CD8-positive, alpha-beta memory T cell (primary cell): ENCODE results near the gene IDH3A. TPM values are rescaled to one million over a fixed set of nuclear protein-coding genes. Genes with fewer than 3 reads are reported as not detected.

Source experiments
- CTCF ChIA-PET: fragments of 350-600 bp; sonication (Branson Sonifier 250); formaldehyde crosslinking; loops from one replicate; lab custom pipeline; 2021; ENCODE audit warnings: antibody characterized with exemption; lab: Charles Lee
- POLR2A ChIA-PET: fragments of 350-600 bp; sonication (Branson Sonifier 250); formaldehyde crosslinking; loops from one replicate; lab custom pipeline; 2021; ENCODE audit warnings: antibody characterized with exemption; lab: Charles Lee
- DNase-seq, 5 donors: peaks; one replicate each; pipeline versions ENCODE4 v3.0.0 to v3.0.0-alpha.2; 2020 to 2022; ENCODE audit warnings: mixed read lengths in 1 of 5
- H3K27ac ChIP-seq: one replicate; pipeline ENCODE4 v1.7.0; 2013; ENCODE audit warnings: low read depth, mild to moderate bottlenecking, low read length, moderate library complexity
- H3K27me3 ChIP-seq: 2 replicates; pipeline ENCODE4 v1.7.0; 2013; ENCODE audit warnings: low read length, mild to moderate bottlenecking; ENCODE audit not compliant: insufficient read depth, poor library complexity, severe bottlenecking
- H3K36me3 ChIP-seq: 2 replicates; pipeline ENCODE4 v1.7.0; 2013; ENCODE audit warnings: mild to moderate bottlenecking, low read length, moderate library complexity; ENCODE audit not compliant: insufficient read depth
- H3K4me1 ChIP-seq: 2 replicates; pipeline ENCODE4 v1.7.0; 2013; ENCODE audit warnings: mild to moderate bottlenecking, low read length, moderate library complexity; ENCODE audit not compliant: insufficient read depth
- H3K4me3 ChIP-seq: 2 replicates; pipeline ENCODE4 v1.7.0; 2013; ENCODE audit warnings: mild to moderate bottlenecking, low read length
- H3K9me3 ChIP-seq: 2 replicates; pipeline ENCODE4 v1.7.0; 2013; ENCODE audit warnings: mild to moderate bottlenecking, low read length
- H3K27ac Mint-ChIP-seq, 8 donors: one replicate each; pipeline ENCODE4 v1.8.0; 2020 to 2021; ENCODE audit warnings: mixed read lengths in 8 of 8, mild to moderate bottlenecking in 6 of 8, inconsistent platforms in 3 of 8, moderate library complexity in 3 of 8
- H3K27me3 Mint-ChIP-seq, 2 donors: one replicate each; pipeline ENCODE4 v1.8.0; 2020 to 2021; ENCODE audit warnings: mixed read lengths in 2 of 2, mild to moderate bottlenecking in 1 of 2, moderate library complexity in 1 of 2
- H3K36me3 Mint-ChIP-seq, 3 donors: one replicate each; pipeline ENCODE4 v1.8.0; 2020 to 2021; ENCODE audit warnings: mixed read lengths in 3 of 3, inconsistent platforms in 1 of 3, mild to moderate bottlenecking in 1 of 3
- H3K4me1 Mint-ChIP-seq, 3 donors: one replicate each; pipeline ENCODE4 v1.8.0; 2020 to 2021; ENCODE audit warnings: mixed read lengths in 3 of 3, inconsistent platforms in 1 of 3, mild to moderate bottlenecking in 1 of 3
- H3K4me3 Mint-ChIP-seq, 7 donors: one replicate each; pipeline ENCODE4 v1.8.0; 2020 to 2021; ENCODE audit warnings: mixed read lengths in 7 of 7, mild to moderate bottlenecking in 6 of 7, moderate library complexity in 4 of 7, inconsistent platforms in 2 of 7
- H3K9me3 Mint-ChIP-seq, 5 donors: one replicate each; pipeline ENCODE4 v1.8.0; 2020 to 2022; ENCODE audit warnings: mixed read lengths in 5 of 5, mild to moderate bottlenecking in 3 of 5, moderate library complexity in 2 of 5, inconsistent platforms in 1 of 5
- polyA plus RNA-seq: library from polyadenylated mRNA; unstranded; fragments of 300-500 nt; fragmentation: Illumina TruSeq; gene quantifications from one replicate; pipeline ENCODE4 v1.2.3, GENCODE V29; 2021
- total RNA-seq, 2 experiments: library from RNA; stranded (reverse); gene quantifications; one replicate each; pipeline ENCODE4 v1.2.3, GENCODE V29; 2021

IDH3A gene
- total and polyA plus RNA-seq, 3 experiments from 2014 or later, result 44.3 to 151 (median 134) TPM

DNA sequence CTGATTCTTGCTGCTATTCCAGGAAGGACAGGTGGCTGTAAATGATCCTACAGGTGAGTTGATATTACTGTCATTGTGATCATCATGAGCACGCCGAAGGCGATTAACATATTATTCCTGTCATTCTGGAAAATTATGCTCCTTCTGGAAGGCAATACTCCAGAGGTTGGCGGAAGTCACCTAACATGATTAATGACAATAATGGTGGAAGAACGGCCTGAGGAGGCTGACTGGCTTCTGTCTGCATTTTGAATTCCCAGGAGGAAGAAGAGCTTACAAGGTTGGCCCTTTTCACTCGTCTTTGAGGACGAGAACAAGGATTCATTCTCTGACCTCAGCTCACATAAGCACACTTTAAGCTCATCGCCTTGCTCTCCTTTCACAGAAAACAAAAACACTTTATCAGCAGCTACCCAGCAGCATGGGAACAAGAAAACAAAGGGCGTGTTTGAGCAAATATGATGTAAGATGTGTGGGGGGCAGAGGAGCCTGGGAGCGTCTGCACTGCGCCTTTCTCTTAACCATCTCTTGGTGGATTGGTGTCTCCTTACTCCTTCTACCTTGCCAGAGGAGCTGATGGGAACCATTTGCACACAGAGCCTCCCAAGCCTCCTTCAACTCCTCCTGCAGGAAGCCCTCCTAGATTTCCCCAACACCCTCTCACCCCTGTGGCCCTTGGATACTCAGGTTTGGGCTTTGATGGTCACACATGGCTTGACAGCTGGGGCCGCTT is 62.2 kb downstream of the IDH3A start:
- Histone ChIP-seq H3K9me3 (no peaks in the 10 kb centered on the region), H3K27me3 (no peaks in the 10 kb centered on the region), H3K4me1 (no peaks in the 10 kb centered on the region), H3K4me3 (no peak overlapping the region), H3K36me3 (no peaks in the 10 kb centered on the region), H3K27ac (no peak overlapping the region)
- ChIA-PET CTCF (interaction anchor here (1.4 to 2.8 kb wide), 2 partner anchors 16 to 103 kb away, joined by 3 to 8 read pairs; no protein-coding TSS in a partner anchor), POLR2A (no interaction called here)
- Mint-ChIP-seq H3K4me1 (no peaks in the 10 kb centered on the region), H3K27me3 (peaks cover 12 to 15% of the 10 kb centered on the region in 2 donors), H3K27ac (no peak overlapping the region), H3K4me3 (no peak overlapping the region), H3K36me3 (no peaks in the 10 kb centered on the region), H3K9me3 (no peaks in the 10 kb centered on the region)
- no peak for DNase-seq

GRCh38 chr15:78212008-78212407 is 62.8 kb downstream of the IDH3A start:
- H3K4me3 ChIP-seq, result no peak overlapping the region
- no peaks in the 10 kb centered on the region for H3K9me3 ChIP-seq
- CTCF ChIA-PET, result interaction anchor here (1.4 to 2.8 kb wide), 2 partner anchors 17 to 104 kb away, joined by 3 to 8 read pairs; no protein-coding TSS in a partner anchor
- H3K36me3 Mint-ChIP-seq, result no peaks in the 10 kb centered on the region
- no peak overlapping the region for H3K27ac ChIP-seq
- H3K27me3 Mint-ChIP-seq, result peaks cover 12 to 15% of the 10 kb centered on the region in 2 donors
- H3K4me3 Mint-ChIP-seq, result no peak overlapping the region
- no peaks in the 10 kb centered on the region for H3K27me3 ChIP-seq
- POLR2A ChIA-PET, result no interaction called here
- no peaks in the 10 kb centered on the region for H3K4me1 ChIP-seq
- H3K4me1 Mint-ChIP-seq, result no peaks in the 10 kb centered on the region
- H3K9me3 Mint-ChIP-seq, result no peaks in the 10 kb centered on the region
- no peak for DNase-seq
- no peak overlapping the region for H3K27ac Mint-ChIP-seq
- no peaks in the 10 kb centered on the region for H3K36me3 ChIP-seq

- Mint-ChIP-seq H3K27me3 (peaks cover 13 to 15% of the 10 kb centered on the region in 2 donors), H3K27ac (peak overlapping the region in 2 of 8 donors; percentile 33 to 57), H3K4me1 (no peaks in the 10 kb centered on the region), H3K36me3 (no peaks in the 10 kb centered on the region), H3K4me3 (no peak overlapping the region), H3K9me3 (no peaks in the 10 kb centered on the region)
- Histone ChIP-seq H3K4me1 (no peaks in the 10 kb centered on the region), H3K9me3 (no peaks in the 10 kb centered on the region), H3K36me3 (no peaks in the 10 kb centered on the region), H3K27me3 (no peaks in the 10 kb centered on the region), H3K27ac (no peak overlapping the region), H3K4me3 (no peak overlapping the region)
- DNase-seq, result no peak
- POLR2A ChIA-PET, result no interaction called here
- CTCF ChIA-PET, result interaction anchor here (2.8 kb wide), 1 partner anchor 17 kb away, joined by 8 read pairs; no protein-coding TSS in a partner anchor
Observed at GRCh38 chr15:78212546-78213424, 63.6 kb downstream of the IDH3A start.

- no peak overlapping the region for H3K4me3 ChIP-seq
- Mint-ChIP-seq H3K4me1 (no peaks in the 10 kb centered on the region), H3K9me3 (no peaks in the 10 kb centered on the region), H3K4me3 (no peak overlapping the region), H3K27ac (no peak overlapping the region), H3K36me3 (no peaks in the 10 kb centered on the region), H3K27me3 (peaks cover 13 to 15% of the 10 kb centered on the region in 2 donors)
- ChIA-PET CTCF (interaction anchor here (2.8 kb wide), 1 partner anchor 18 kb away, joined by 8 read pairs; no protein-coding TSS in a partner anchor), POLR2A (no interaction called here)
- DNase-seq, result no peak
- no peaks in the 10 kb centered on the region for H3K4me1 ChIP-seq
- H3K9me3 ChIP-seq, result no peaks in the 10 kb centered on the region
- no peaks in the 10 kb centered on the region for H3K27me3 ChIP-seq
- no peak overlapping the region for H3K27ac ChIP-seq
- H3K36me3 ChIP-seq, result no peaks in the 10 kb centered on the region
Observed at GRCh38 chr15:78213425-78213750, 64.2 kb downstream of the IDH3A start.

DNA sequence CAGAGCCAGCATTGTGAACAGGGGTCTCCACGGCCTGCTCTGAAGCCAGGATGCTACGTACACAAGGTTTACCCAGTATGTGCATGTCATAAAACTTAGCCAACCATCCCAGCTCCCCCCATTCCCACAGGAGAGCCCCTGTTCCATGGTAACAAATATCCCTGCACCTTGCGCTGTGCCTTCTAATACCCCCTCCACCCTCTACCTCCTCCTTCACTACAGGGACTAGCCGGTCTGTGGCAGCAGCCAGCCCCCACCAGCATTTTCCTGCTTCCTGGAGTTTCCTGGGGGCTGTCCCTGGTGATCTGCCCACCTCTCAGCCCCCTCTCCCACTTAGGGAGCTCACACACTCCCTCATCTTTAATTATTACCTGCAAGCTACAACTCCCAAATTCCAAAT is 64.8 kb downstream of the IDH3A start:
- Mint-ChIP-seq H3K9me3 (no peaks in the 10 kb centered on the region), H3K4me3 (no peak overlapping the region), H3K27ac (no peak overlapping the region), H3K27me3 (peaks cover 13 to 15% of the 10 kb centered on the region in 2 donors), H3K4me1 (no peaks in the 10 kb centered on the region), H3K36me3 (no peaks in the 10 kb centered on the region)
- Histone ChIP-seq H3K9me3 (no peaks in the 10 kb centered on the region), H3K4me1 (no peaks in the 10 kb centered on the region), H3K36me3 (no peaks in the 10 kb centered on the region), H3K27me3 (no peaks in the 10 kb centered on the region), H3K4me3 (no peak overlapping the region), H3K27ac (no peak overlapping the region)
- POLR2A ChIA-PET, result no interaction called here
- no peak for DNase-seq
- CTCF ChIA-PET, result interaction anchor here (1.1 to 1.6 kb wide), 2 partner anchors 100 to 255 kb away, joined by 3 to 4 read pairs; no protein-coding TSS in a partner anchor

GRCh38 chr15:78216276-78217104 is 67.3 kb downstream of the IDH3A start:
- no peaks in the 10 kb centered on the region for H3K27me3 ChIP-seq
- no peaks in the 10 kb centered on the region for H3K36me3 ChIP-seq
- no peak overlapping the region for H3K27ac ChIP-seq
- no peaks in the 10 kb centered on the region for H3K4me1 Mint-ChIP-seq
- peak overlapping the region in 1 of 8 donors; percentile 81 for H3K27ac Mint-ChIP-seq
- no peak for DNase-seq
- no peak overlapping the region for H3K4me3 Mint-ChIP-seq
- ChIA-PET POLR2A (no interaction called here), CTCF (interaction anchor here (1.5 kb wide), 1 partner anchor 12 kb away, joined by 4 read pairs; no protein-coding TSS in a partner anchor)
- peaks cover 11 to 15% of the 10 kb centered on the region in 2 donors for H3K27me3 Mint-ChIP-seq
- H3K9me3 ChIP-seq, result no peaks in the 10 kb centered on the region
- no peak overlapping the region for H3K4me3 ChIP-seq
- no peaks in the 10 kb centered on the region for H3K9me3 Mint-ChIP-seq
- no peaks in the 10 kb centered on the region for H3K4me1 ChIP-seq
- H3K36me3 Mint-ChIP-seq, result no peaks in the 10 kb centered on the region

GRCh38 chr15:78220713-78221112 is 71.6 kb downstream of the IDH3A start:
- POLR2A ChIA-PET, result no interaction called here
- no peak overlapping the region for H3K4me3 ChIP-seq

More at GRCh38 chr15:78220713-78221112, 71.6 kb downstream of the IDH3A start:
- no peak overlapping the region for H3K27ac ChIP-seq
- peaks cover 13 to 21% (median 17%) of the 10 kb centered on the region in 3 donors for H3K4me1 Mint-ChIP-seq
- H3K9me3 ChIP-seq, result no peaks in the 10 kb centered on the region
- H3K4me3 Mint-ChIP-seq, result no peak overlapping the region
- no peaks in the 10 kb centered on the region for H3K27me3 ChIP-seq
- no peaks in the 10 kb centered on the region for H3K9me3 Mint-ChIP-seq
- CTCF ChIA-PET, result no interaction called here
- H3K4me1 ChIP-seq, result peaks cover 9% of the 10 kb centered on the region
- H3K27ac Mint-ChIP-seq, result no peak overlapping the region
- no peaks in the 10 kb centered on the region for H3K36me3 ChIP-seq
- no peak for DNase-seq
- H3K27me3 Mint-ChIP-seq, result peaks cover 0 to 1% of the 10 kb centered on the region in 2 donors
- no peaks in the 10 kb centered on the region for H3K36me3 Mint-ChIP-seq
